NCI-H1930 (cell line): ENCODE measurements around the gene SYT7.
"Not testable (repeated sequence)": the region's sequence is repeated elsewhere in the genome, so short reads cannot be mapped to it uniquely, and the experiment has no call there.

Experiments used
- DNase-seq, 2 experiments: peaks; one replicate each; lab custom pipeline; 2025; lab: John Stamatoyannopoulos, UW

SYT7 gene

GRCh38 chr11:61476371-61476770 lies 104.5 kb downstream of the SYT7 start:
- no peak for DNase-seq

DNA sequence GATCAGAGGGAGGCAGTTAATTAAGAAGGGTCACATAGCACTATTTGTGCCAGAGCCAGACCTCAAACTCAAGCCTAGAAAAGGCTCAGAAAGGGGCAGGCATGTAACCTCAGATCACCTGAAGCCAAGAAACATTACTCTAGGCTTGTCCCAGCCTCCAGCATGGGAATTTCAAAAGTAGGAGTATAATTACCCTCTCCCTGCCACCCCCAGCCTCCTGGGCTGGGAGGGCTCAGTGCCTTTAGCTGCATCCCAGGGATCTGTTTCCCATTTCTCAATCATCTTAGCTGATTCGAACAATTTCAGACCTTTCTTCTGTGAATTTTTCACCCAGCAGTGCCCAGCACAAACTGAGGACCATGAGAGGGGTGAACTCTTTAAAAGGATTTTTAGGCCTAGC lies 105.4 kb downstream of the SYT7 start:
- DNase-seq, result no peak

DNA sequence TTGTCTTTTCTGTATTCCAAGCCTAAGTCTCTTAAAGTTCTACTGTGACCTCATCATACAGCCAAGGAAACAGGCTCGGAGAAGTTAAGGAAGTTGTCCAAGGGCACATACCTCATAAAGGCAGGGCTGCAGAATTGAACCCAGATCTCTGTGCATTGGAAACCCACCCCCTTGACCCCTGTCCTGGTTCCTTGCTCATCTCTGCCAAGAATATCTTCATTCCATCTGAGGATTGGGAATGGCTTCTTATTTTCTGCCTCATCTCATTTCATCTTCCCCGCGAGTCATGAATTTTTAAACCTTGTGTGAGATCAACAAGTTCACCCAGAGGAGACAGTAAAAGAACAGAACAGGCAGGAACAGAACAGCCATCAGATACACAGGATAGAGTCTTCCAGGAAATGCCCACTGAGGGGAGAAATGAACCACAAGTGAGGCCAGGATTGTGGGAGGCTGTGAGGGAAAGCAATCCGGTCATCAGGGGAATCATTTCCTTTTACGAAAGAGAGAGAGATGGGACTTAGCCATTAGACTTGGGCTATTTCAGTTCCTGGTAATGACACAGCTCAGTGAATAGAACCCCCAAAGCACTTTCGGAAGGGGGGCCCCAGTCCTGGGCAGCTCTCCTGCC lies 106.7 kb downstream of the SYT7 start:
- DNase-seq, result no peak

GRCh38 chr11:61473370-61474012 lies 107.4 kb downstream of the SYT7 start:
- DNase-seq, result no peak

DNA sequence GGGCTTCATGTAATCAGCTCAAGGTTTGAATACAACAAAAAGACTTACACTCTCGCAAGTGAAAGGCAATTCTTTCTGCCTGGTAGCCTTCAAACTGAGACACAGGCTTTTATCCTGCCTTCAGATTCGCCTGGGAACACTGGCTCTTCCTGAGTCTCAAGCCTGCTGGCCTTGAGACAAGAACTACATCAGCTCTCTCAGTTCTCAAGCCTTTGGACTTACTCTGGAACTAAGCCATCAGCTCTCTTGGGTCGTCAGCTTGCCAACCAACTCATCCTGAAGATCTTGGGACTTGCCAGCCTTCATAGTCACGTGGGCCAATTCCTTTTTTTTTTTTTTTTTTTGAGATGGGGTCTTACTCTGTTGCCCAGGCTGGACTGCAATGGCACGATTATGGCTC lies 108.0 kb downstream of the SYT7 start:
- no peak for DNase-seq

GRCh38 chr11:61472282-61472681 lies 108.6 kb downstream of the SYT7 start:
- no peak for DNase-seq

DNA sequence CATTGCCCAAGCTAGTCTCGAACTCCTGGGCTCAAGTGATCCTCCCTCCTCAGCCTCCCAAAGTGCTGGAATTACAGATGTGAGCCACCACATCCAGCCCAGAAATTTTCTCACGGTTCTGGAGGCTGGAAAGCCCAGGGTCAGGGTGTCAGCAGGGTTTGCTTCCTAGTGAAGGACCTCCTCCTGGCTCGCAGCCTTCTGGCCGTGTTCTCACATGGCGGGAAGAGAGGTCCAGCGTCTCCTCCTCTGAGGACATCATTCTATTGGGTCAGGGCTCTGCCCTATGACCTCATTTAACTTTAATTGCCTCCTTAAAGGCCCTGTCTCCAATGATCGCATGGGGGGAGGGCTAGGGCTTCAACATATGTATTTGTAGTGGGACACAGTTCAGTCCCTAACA lies 112.9 kb downstream of the SYT7 start:
- DNase-seq, result no peak

- not testable (repeated sequence) for DNase-seq
These were observed 113.3 kb downstream of the SYT7 start for GRCh38 chr11:61467602-61468001.
